HG02588 (cell line): ENCODE data around the gene ESPN.

Experiments used
- ATAC-seq: cut with Tn5 transposase; IDR thresholded peaks from one replicate; pipeline ENCODE4 v1.9.1; 2021; ENCODE audit warnings: mild to moderate bottlenecking, moderate library complexity; ENCODE audit not compliant: unreplicated experiment

The ESPN gene

DNA sequence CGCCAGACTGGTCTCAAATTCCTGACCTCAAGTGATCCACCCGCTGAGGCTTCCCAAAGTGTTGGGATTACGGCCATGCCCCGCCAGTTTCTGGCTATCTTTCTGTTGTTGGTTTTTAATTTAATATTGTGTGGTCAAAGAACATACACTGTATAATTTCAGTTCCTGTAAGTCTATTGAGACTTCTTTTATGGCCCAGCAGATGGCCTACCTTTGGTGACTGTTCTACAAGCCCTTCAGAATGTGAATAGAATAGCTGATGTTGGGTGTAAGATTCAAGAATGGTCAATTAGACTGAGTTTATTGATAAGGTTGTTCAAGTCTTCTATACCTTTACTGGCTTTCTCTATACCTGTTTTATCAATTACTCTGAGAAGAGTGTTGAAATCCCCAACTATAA, 15.5 kb upstream of the ESPN start:
- ATAC-seq: no peak

DNA sequence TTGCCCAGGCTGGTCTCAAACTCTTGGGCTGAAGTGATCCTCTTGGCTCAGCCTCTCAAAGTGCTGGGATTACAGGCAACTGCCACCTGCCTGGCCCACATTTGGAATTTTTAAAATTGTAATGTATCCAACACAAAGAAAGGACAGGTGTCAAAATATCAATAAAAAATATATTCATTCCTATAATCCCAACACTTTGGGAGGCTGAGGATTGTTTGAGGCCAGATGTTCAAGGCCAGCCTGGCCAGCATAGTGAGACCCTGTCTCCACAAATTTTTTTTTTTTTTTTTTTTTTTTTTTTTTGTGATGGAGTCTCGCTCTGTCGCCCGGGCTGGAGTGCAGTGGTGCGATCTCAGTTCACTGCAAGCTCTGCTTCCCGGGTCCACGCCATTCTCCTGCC, 14.8 kb upstream of the ESPN start:
- no peak for ATAC-seq

DNA sequence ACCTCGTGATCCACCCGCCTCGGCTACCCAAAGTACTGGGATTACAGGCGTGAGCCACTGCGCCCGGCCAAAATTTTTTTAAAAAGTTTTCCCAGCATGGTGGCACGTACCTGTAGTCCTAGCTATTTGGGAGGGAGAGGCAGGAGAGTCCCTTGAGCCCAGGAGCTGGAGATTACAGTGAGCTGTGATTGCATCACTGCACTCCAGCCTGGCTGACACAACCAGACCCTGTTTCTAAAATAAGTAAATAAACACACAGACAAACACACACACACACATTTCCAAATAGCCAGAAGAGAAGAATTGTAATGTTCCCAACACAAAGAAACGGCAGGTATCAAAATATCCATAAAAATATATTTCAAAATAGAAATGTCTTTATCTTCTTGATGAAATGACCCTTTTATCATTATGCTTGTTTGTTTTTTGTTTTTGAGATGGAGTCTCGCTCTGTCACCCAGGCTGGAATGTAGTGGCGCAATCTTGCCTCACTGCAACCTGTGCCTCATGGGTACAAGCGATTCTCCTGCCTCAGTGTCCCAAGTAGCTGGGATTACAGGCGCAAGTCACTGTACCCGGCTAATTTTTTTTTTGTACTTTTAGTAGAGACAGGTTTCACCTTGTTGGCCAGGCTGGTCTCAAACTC, 14.2 kb upstream of the ESPN start:
- no peak for ATAC-seq

DNA sequence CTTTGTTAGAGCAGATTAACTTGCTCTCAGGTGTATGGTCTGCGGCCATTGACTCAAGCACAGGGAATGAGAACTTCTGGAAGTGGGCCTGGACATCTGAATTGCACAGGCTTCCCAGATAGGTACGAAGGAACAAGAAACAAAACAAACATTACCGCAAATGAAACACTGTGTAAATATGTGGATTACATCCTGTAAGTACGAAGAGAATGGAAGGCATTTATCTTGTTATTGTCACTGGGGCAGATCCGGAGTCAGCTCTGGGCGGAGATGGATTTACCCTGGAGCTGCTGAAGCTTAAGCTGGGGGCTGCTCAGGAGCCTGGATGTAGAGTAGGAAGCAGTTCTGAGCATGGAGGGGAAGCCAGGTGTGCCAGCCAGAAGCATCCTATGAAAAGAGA, 11.7 kb upstream of the ESPN start:
- no peak for ATAC-seq

DNA sequence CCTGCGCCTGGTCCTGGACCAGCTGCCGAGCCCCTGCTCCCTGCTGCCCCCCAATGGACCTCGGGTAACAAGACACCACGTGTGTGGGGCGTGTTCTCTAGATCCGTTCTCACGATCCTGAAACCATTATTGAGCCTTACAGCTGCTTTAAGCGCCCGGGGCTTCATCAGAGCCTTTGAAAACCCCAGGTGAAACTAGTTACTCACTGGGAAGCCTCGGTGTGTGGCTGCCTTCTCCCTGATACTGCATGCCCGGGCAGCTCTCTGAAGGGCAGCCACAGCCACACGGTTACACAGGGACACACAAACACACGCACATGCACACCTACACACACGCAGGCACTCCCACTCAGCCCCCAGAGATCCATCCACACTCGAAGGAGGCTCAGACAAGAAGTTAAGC, 10.1 kb upstream of the ESPN start:
- no peak for ATAC-seq

DNA sequence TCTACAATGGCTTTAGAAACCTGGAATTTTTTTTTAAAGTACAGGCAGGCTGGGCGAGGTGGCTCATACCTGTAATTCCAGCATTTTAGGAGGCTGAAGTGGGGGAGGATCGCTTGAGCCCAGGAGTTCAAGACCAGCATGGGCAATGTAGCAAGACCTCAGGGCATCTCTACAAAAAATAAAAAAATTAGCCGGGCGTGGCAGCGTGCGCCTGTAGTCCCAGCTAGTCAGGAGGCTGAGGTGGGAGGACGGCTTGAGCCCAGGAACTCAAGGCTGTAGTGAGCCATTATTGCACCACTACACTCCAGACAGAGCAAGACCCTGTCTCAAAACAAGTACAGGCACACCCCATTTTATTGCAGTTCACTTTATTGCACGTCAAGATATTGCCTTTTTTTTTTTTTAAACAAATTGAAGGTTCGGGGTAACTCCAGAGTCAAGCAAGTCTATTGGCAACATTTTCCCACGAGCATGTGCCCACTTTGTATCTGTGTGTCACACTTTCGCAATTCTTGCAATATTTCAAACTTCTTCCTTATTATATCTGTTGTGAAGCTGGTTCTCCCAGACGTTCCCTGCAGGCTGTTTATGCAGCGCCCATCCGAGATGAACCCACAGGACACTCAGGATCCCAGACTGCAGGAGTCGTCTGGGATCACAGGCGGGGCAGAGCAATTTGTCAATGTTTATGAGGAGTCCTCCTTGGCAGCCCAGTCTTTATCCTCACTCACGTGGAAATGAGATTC, 9.5 kb upstream of the ESPN start:
- ATAC-seq: no peak

DNA sequence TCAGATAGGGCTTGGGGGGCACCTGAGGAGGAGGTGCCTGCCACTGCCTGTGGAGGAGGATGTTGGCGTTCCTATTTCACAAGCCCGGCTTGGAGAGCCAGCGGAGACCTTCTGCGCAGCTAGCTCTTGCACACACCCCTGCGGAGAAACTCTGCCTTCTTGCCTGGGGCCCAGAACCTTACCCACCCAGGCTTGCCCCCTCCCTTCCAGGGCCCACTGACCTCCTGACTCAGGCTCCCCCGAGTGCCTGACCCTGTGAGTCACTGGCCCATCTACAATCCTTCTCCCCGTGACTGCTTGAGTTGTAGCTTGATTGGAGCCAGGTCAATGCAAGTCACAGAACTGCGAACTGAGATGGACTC, 8.3 kb upstream of the ESPN start:
- ATAC-seq: no peak

DNA sequence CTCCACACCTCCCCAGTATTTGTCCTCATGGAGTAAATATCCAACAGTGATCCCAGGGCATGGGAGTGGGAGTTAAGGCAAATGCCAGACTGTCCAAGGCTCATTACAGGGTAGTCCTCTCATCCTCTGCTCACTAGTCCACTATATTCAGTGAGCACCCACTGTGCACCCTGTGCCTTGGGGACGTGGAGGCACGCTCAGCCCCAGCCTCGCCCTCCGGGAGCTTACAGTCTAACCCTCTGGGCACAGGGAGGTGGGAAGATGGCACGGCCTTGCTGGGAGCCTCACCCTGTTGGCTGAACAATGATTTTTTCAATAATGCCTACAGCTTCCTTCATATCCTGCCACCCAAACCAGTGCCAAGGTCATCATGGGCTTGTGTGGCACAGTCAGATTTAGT, 7.7 kb upstream of the ESPN start:
- ATAC-seq: no peak

DNA sequence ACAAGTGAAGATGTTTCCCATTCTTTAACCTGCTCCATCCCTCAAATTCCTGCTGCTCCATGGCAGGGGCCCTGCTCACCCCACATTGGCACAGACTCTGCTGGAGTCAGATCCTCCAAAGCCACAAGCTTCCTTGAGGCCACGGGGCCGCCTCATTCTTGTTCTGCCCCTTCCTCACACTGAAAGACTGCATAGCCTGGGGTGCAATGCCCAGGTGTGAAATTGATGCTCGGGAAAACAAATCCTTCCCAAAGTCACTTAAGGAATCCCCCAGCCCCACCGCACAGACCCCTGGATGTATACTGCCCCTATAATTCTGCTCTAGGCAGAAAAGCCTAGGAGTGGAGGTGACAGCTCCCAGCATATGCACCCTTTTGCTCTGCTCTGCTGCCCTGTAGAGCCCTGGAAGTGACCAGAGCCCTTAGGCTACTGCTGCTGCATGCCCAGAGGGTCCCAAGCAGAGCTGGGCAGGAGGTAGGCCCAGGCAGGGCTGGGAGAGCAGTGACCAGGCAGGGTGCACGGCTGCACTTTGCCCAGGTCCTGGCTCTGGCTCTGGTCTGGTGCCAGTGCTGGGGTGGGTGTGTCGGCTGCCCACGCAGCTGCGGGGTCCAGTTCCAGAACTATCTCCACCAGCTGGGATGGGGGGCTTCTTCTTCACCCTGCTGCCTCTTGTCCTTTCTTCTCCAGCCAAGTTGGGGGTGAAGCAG, 6.5 kb upstream of the ESPN start:
- ATAC-seq: no peak

DNA sequence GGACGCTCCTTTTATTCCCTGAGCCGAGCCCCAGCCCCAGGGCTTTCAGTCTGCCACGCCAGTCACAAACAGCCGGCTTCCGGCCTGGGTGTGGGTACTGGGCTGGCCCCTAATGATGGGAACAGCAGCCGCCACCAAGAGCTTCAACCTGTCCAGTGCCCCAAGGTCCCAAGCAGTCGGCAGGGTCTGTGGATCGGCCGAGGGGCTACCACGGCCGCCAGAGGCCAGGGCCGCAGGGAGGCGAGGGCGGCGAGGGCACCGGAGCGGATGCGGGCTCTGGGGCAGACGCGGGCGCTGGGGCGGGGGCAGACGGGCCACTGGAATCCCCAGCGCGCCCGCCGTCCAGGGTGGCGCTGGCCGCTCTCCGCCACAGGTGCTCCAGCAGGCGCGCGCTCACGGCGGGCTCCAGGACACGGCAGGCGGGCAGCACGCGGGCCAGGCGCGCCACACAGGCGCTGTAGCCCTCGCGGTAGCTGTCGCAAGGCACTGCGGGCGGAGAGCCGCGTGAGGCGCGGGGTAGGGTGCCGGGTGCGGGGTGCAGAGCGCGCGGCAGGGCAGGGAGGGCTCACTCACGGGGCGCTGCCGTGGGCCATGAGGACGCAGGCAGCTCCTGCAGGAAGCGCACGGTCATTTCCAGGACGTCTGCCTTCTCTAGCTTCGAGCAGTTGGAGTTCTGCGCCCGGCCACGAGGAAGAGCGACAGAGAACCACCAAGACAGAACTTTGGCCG, 5.7 kb upstream of the ESPN start:
- ATAC-seq: no peak

DNA sequence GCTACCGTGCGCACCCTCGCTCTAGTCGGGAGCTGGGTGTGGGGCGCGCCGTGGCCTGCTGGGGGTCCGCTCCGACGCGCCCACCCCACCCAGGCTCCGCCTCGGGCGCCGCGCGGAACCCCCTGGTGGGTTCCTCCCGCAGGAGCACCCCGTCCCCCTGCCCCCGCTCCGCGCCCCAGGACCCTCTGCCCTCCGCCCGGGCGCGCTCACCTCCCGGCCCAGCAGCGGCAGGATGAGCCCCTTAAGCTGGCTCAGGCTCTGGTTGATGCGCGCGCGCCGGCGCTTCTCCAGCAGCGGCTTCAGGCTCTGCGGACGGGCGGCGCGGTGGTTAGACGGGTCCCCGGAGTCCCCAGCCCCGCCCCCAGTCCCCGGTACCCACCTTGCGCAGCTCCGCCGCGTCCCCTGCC, 5.2 kb upstream of the ESPN start:
- ATAC-seq: no peak

DNA sequence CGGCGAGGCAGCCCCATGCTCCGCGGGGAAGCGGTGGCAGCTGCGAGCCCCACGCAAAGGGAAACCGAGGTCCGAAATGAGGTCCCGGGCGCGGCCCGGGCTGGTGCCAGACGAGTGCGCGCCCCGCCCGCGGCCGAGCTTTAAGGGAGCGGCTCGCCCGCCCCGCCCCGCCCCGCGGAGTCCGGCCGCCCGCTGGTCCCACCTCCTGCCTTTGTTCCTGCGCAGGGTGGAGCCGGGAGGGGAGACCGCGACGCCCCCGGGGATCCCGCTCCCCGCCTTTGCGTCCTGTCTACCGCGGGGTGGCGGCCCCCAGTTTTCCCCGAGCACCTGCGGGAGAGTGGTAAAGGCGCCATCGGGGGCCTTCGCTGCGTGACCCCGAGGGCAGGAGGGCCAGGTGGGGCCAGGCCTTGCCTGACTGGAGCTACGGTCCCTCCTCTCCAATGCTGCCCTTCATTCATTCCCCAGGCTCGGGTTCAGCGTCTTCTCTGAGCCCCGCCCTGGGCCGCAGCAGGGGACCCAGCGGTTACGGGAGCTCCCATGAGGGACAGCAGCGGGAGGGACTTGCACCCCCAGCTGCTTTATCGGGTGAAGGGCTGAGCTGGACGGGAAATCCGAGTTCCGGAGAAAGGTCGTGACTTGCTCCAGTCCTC, 4.6 kb upstream of the ESPN start, which contains the start of gene HES2:
Gene HES2 (minus strand): TSS at position 116 of the 650 bp plus-strand sequence. CDS start 99 bp downstream, at position 17.
- no peak for ATAC-seq

DNA sequence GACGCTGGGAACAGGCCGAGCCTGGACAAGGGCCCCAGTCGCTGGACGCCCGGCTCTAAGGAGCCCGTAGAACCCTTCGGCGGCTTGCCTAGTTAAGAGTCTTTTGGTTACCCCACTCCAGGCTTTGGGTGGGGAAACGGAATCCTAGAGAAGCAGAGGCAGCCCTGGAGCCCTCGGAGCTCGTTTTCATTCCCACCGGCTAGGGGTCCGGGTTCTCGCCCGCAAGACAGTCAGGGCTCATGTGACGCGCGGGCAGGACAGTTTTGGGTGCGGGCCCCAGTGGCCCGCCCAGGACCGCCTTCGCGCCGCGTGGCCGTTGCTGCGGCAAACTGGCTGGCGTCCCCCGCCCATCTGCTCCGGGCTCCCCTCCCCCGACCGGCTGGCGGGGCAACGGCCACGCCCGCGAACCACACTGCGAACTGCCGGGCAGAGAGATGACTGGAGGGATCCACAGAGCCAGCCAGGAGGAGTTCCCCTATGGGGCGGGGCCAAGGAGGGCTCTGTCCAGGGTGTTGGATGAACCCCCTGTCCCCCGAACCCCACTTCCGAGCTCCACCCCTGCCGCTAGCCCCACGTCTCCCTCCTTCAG, 4.0 kb upstream of the ESPN start:
- ATAC-seq: no peak

DNA sequence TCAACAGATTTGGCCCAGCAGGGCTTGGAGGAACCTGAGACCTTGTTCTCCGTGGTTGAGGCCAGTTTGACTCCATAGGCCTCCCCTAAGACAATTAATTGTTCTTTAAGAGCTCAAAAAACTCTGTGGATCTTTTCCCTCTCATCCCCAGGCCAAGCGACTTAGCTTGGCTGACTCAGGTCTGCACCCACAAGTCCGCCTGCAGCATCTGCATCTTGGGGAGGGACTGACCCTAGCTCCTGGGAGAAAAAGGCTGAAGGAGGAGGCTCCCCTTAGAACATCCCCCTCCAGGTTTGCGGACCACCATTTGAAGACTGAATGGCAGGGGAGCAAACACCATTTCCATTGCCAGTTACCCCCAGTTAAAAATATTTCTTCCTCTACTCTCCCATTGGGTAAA, 3.3 kb upstream of the ESPN start:
- no peak for ATAC-seq

DNA sequence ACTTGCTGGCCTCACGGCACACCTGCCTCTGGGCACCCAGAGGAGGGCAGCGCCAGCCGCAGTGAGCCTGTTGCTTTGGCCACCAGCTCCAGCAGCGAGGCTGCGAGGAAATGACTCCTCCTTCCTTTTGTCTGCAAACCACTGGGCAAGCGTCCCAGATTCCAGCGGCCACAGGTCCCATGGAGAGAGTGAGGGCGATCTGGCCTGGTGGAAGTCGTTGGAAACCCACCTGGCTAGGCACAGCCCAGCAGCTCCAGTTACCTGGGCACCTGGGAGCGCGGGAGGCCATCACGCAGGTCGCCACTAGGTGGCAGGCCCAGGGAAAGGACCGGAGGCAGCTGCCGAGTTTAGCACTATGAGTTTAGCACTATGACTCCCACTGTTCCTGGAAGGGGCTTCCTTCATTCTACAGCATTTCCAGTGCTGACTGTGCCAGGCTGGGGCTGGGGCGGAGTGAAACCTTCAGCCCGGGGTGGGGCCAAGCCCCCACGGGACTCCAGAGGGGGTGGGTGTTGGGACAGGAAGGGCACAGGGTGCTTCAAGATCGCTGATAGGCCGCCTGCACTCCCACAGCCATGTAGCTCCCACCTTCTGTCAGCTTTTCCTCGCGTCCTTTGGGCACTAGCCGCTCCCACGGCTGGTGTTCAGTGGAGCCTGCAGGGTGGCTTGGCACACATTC, 1.1 kb upstream of the ESPN start:
- no peak for ATAC-seq

DNA sequence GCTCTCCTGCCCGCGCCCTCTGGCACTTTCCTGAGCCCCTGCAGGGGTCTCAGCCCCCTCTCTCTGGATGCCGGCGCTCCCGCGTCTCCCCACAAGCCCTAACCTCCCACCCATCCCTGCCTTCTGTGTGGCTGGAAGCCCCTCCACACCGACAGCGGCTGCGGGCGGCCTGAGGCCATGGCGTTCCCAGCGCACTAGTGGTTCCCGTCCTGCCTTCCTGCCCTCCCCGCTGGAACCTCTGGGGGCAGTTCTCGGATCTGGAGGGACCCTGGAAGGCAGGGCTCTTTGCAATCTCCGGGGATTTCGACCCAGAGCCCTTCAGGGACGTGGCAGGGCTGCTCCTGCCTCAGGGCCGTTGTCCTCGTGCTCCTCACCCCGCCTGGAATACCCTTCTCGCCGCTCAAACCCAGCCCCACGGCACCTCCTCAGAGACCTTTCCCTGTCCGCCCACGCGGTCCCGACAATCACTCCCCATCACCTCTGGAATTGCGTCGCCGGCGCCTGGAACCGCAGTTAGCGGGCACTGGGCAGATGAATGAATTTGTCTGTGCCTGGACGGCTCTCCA, 493 bp upstream of the ESPN start:
- no peak for ATAC-seq

DNA sequence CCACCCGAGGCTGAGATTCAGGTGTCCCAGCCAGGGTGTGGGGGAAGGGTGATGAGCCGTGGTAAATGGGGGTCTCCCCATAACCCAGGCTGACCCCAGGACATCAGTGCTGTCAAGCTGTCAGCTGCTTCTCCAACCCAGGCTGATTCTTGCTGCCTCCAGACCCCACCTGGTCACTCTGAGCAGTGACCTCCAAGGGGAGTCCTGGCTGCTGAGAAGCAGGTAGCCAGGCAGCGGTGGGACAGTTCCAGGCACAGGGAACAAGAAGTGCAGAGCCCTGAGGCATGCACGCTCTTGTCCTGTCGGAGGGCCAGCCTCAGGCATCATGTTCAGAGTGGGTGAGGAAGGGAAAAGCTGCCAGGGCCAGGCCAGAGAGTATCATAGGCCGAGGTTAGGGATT, 1.1 kb downstream of the ESPN start:
- ATAC-seq: no peak

DNA sequence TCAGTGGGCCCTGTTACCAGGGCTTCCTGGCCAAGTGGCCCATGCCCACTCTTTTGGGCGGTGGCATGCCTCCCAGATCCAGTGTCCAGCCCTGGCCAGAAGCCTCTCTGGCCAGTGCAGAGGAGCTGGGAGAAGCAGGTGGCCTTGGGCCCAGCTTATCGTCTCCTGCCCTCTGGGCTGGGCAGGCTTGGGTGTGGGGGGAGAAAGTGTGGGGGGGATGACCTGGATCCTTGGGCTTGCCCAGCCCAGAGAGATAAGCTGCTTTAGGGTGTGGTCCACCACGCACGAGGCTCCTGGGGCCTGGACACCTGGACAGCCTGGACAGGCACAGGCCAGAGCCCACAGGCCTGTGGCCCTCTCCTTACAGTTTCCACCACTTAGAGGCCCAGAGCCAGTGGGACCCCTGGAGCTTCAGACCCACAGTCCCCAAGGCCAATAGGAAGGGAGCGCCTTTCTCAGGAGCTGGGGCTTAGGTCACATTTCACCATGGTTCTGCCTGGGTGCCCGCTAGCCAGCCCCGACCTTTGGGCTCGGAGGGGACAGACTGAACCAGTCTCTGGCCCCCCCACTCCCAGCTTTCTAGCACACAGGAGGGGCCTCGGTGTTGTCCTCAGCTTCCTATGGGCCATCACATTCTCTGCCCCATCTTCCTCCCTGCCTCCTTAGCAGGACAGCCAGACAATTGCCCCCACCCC, 1.8 kb downstream of the ESPN start:
- ATAC-seq: no peak

DNA sequence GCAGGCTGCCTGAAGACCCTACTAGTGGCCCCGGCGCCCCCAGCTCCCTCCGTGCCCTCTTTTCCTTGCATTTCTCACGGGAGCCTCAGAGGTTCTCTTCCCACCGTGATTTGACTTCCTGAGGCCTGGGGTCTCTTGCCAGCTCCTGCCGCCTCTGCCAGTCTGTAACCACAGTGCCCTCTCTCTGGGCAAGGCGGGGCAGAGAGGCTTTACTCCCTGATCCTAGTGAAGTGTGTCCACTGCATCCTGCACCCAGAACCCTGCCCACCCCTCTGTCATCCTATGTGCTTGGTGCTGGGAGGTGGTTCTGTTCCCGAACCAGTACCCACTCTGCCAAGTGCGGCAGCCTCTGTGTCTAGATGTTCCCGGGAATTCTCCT, 2.4 kb downstream of the ESPN start:
- ATAC-seq: no peak
